COLO668 (cell line): ENCODE measurements around the gene ACO2.

Experiments used
- DNase-seq: peaks from one replicate; lab custom pipeline; 2025; ENCODE audit not compliant: unreplicated experiment; lab: John Stamatoyannopoulos, UW

ACO2 gene

GRCh38 chr22:41518048-41518347 is 49.1 kb downstream of the ACO2 start:
- no peak for DNase-seq

DNA sequence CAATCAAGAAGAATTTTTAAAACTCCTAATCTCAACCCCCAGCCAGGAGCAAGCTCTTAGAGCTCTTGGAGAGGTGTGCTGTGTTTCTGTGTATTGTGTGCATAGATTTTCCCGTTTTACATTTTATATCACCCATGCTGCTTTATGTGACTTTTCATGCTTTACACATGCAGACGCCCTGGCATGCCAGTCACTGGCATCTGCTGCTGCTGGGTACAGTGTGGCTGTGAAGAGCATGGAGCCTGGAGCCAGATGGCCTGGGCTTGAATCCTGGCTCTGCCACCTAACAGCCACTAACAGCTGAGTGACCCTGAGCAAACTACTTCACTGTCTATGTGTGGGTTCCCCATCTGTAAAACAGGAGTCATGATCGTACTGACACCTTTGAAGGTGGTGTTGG is 52.2 kb downstream of the ACO2 start:
- no peak for DNase-seq

- no peak for DNase-seq
Measured at GRCh38 chr22:41522813-41523212, 53.9 kb downstream of the ACO2 start.

- no peak for DNase-seq
Measured at GRCh38 chr22:41523464-41524221, 54.7 kb downstream of the ACO2 start.

DNA sequence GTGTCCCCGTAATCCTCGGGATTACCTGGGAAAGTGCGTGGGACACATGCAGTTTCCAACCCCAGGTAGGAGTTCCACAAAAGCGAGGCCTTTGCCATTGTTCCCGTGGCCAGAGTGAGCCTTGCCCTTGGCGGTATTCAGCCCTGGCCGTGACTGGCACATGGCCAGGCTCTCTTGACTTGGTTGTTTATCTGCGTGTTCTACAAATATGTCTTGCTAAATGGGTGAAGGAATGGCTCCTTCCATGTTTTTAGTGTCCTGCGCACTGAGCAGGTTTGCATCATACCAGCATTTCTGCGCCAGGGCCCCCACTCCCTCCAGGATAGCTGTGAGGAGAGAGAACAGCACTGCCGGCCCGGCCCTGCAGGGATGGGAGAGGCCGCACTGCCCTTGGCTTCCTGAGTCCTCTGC is 55.3 kb downstream of the ACO2 start:
- DNase-seq: no peak

- no peak for DNase-seq
Measured at GRCh38 chr22:41524809-41525449, 56.0 kb downstream of the ACO2 start.

- DNase-seq: no peak
Measured at GRCh38 chr22:41525450-41526225, 56.7 kb downstream of the ACO2 start.

- DNase-seq: no peak
Measured at GRCh38 chr22:41526226-41526829, 57.4 kb downstream of the ACO2 start.

- peak; percentile 44 for DNase-seq
Measured at GRCh38 chr22:41526830-41527799, 58.2 kb downstream of the ACO2 start.

DNA sequence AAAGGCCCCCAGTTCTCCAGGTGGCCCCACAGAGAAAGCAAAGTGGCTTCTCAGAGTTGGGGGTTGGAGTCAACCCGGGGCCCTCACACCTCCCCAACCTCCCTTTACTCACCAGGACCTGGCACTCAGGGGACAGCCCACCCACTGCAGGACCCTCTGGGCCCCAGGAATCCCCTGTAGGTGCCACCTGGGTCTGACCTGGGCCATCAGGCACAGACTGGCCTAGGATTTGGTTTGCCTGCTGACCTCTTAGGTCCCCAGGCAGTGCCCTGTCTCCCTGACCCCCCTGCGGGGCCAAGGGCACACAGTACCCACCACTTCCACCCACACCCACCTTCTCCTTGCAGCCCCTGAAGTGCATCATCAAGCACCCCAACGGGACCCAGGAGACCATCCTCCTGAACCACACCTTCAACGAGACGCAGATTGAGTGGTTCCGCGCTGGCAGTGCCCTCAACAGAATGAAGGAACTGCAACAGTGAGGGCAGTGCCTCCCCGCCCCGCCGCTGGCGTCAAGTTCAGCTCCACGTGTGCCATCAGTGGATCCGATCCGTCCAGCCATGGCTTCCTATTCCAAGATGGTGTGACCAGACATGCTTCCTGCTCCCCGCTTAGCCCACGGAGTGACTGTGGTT is 59.3 kb downstream of the ACO2 start:
- DNase-seq: no peak

- no peak for DNase-seq
Measured at GRCh38 chr22:41528938-41529561, 60.1 kb downstream of the ACO2 start.

DNA sequence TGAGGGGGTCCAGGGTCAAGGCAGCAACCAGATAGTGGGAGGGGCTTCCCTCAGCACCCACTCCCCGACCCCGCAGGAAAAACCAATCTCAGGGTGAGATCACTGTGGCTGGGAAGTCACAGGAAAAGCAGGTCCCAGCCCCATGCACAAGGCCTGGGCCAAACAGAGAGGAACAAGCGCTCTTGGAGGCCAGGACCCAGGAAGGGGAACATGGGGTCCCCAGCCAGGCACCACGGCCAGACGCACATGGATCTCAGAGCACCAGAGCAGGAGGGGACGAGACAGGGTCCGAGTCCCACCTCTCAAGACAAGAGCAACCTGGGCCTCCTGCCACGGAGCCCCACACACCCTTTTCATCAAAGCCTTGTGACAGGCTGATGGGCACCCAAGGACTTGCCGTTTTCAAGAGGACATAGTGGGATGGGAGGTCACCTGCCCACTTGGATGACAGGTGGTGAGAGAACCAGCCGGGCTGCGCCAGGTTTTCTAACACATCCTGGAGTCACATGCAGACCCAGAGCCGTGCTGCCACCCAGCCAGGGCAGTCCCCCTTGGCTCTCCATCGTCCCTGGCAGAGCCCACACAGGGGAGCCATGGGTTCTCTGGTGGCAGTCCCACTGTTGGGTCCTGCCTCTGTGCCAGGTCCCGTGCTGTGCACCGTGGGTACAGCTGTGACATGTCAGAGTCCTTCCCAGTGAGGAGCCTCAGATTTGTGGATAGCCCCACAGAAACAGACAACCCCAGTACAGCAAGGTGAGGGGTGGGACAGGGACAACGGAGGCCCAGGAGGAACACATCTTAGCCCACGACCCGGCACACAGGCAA is 62.2 kb downstream of the ACO2 start:
- DNase-seq: no peak

GRCh38 chr22:41531715-41532477 is 63.0 kb downstream of the ACO2 start:
- DNase-seq: no peak

GRCh38 chr22:41532908-41533825 is 64.2 kb downstream of the ACO2 start:
- DNase-seq: peak; percentile 72

DNA sequence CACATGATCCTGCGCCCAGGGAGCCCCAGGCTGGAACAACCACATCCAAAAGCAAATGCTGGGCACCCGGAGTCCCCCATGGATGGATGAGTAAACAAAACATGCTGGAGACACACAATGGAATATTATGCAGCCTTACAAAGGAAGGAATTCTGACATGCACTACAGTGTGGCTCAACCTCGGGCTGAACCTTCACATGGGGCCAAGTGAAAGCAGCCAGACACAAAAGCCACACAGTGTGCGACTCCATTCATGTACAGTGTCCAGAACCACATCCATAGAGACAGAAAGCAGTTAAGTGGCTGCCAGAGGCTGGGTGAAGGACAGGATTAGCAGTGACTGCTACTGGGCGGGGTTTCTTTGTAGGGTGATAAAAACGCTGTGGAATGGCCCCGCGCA is 65.3 kb downstream of the ACO2 start:
- no peak for DNase-seq

DNA sequence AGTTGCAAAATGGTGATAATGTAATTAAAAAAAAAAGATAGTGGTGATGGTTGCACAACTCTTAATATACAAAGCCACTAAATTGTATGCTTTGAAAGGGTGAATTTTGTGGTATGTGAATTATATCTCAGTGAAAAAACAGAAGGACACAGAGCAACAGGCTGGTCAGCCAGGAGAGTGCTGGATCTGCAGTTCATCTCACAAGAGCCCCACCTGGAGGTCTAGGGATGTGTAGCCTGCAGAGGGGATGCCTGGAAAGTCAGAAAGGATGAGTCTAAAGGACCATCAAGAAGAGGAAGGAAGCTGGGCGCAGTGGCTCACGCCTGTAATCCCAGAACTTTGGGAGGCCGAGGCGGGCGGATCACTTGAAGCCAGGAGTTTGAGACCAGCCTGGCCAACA is 66.3 kb downstream of the ACO2 start:
- DNase-seq: no peak

DNA sequence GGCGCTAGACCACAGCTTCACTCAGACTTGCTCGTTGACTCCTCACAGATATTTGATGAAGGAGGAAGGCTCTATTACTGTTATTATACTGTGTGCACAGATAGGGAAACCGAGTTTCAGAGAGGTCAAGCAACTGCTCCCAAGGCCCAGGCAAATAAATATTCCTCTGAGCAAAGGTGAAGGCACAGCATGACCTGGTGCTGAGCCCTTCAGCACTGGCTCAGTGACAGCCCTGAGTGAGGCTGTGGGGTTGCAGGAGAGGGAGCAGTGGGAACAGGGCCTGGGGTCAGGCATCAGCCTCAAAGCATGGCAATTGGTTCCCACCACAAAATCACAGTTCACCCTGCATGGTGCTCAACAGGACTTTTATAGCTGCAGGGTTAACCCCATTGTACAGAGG is 68.3 kb downstream of the ACO2 start:
- DNase-seq: no peak
